Psoas muscle (tissue), 8 donors: ENCODE measurements around the gene LGR4. TPM values are rescaled to one million over a fixed set of nuclear protein-coding genes. Genes with fewer than 3 reads are reported as not detected.

Experiments used
- ATAC-seq, 4 donors: fragments of 200-7000 bp; cut with Tn5 transposase; one replicate each; pipeline ENCODE4 v1.9.1; 2020; ENCODE audit warnings: moderate library complexity in 3 of 4, mild to moderate bottlenecking in 2 of 4
- DNase-seq, 2 donors: peaks; one replicate each; pipeline ENCODE4 v3.0.0-alpha.2; 2020
- H3K27ac ChIP-seq: fragments of 200-600 bp; one replicate; pipeline ENCODE4 v1.8.0; 2022
- H3K27me3 ChIP-seq, 3 donors: fragments of 200-600 bp in 1 of 3; one replicate each; pipeline versions ENCODE4 v1.6.1 to v1.8.0; 2013 to 2022; ENCODE audit warnings: low read length in 2 of 3, mild to moderate bottlenecking in 2 of 3, moderate library complexity in 1 of 3; ENCODE audit not compliant: insufficient read depth in 3 of 3
- H3K36me3 ChIP-seq, 2 donors: fragments of 200-600 bp in 1 of 2; one replicate each; pipeline versions ENCODE4 v1.6.1 to v1.8.0; 2013 to 2022; ENCODE audit warnings: low read depth in 1 of 2, mild to moderate bottlenecking in 1 of 2, moderate library complexity in 1 of 2; ENCODE audit not compliant: insufficient read depth in 1 of 2
- H3K4me1 ChIP-seq: fragments of 200-600 bp; one replicate; pipeline ENCODE4 v1.8.0; 2022
- H3K4me3 ChIP-seq: fragments of 200-600 bp; one replicate; pipeline ENCODE4 v1.8.0; 2022; ENCODE audit warnings: mild to moderate bottlenecking
- H3K9me3 ChIP-seq: fragments of 200-600 bp; one replicate; pipeline ENCODE4 v1.8.0; 2022
- CTCF ChIP-seq: fragments of 200-600 bp; IDR thresholded peaks from one replicate; pipeline ENCODE4 v1.8.0; 2022; ENCODE audit warnings: antibody characterized with exemption
- WGBS, 3 donors: extraction: QIAGEN DNeasy Blood & Tissue Kit; methylation state at CpG; one replicate each; pipeline versions ENCODE4 v1.1.6 to v1.1.7; 2013; 5-methylcytosine and 5-hydroxymethylcytosine counted together
- intact Hi-C, 2 donors: fragments of 100-400 bp; cut with DNase I; formaldehyde crosslinking; loops; one replicate each; pipeline versions ENCODE4 v1.11.0 to v1.14.2; 2022
- polyA plus RNA-seq, 3 donors: library from polyadenylated mRNA; stranded (reverse); fragments of 200-250 nt; gene quantifications; one replicate each; pipeline ENCODE4 v1.2.3, GENCODE V29; 2013
- total RNA-seq, 4 donors: library from RNA; stranded (reverse); fragmentation: NEBNext Ultra II Directional in 2 of 4; extraction: Animal tissue kit (Norgen Biotek cat#: 25700) in 2 of 4; gene quantifications; one replicate each; pipeline versions ENCODE4 v1.2.1 to v1.2.4, GENCODE V29; 2021 to 2023
- donor health status: healthy with polysubstance abuse.
- donor health status: DM: no; HTN: no; CAD: no; lungs with moderate emphysema.
- donor health status: Bipolar disorder and iron deficiency.
- donor health status: healthy.
- donor health status: DM: yes; HTN: yes; CAD: no.
- donor health status: DM: no; HTN: no; CAD: no.
- donor health status: DM: no; HTN: no; CAD: no.
- donor health status: DM: yes; HTN: yes; CAD: no.

LGR4 gene
- total and polyA plus RNA-seq, 7 donors: 3.9 to 15.2 (median 8.0) TPM

- H3K4me3 ChIP-seq: no peak overlapping the region
- no peak overlapping the region for H3K27ac ChIP-seq
- no peaks in the 10 kb centered on the region for H3K27me3 ChIP-seq
- WGBS, 3 donors: 91 to 100% (median 100%) methylated on average over 1 of the region's 1 CpG
- DNase-seq (no peak), ATAC-seq (no peak)
- no peaks in the 10 kb centered on the region for H3K9me3 ChIP-seq
- no peaks in the 10 kb centered on the region for H3K4me1 ChIP-seq
- H3K36me3 ChIP-seq: peaks cover 0 to 12% of the 10 kb centered on the region in 2 donors
- intact Hi-C loops: no loop called here
- no peak for TF ChIP-seq CTCF
Observed at GRCh38 chr11:27410272-27410671, 62.3 kb downstream of the LGR4 start.

- DNase-seq: no peak
- H3K4me1 ChIP-seq: no peaks in the 10 kb centered on the region
- TF ChIP-seq CTCF: no peak
- intact Hi-C loops: no loop called here
- H3K27me3 ChIP-seq: no peaks in the 10 kb centered on the region
- H3K4me3 ChIP-seq: no peak overlapping the region
- no peaks in the 10 kb centered on the region for H3K9me3 ChIP-seq
- ATAC-seq: no peak
- H3K36me3 ChIP-seq: peaks cover 0 to 12% of the 10 kb centered on the region in 2 donors
- 81 to 91% (median 82%) methylated on average over 2 of the region's 2 CpGs for WGBS, 3 donors
- H3K27ac ChIP-seq: no peak overlapping the region
Observed at GRCh38 chr11:27409742-27410141, 62.8 kb downstream of the LGR4 start.

GRCh38 chr11:27409049-27409448 lies 63.5 kb downstream of the LGR4 start:
- intact Hi-C loops: no loop called here
- ATAC-seq (no peak), DNase-seq (no peak)
- Histone ChIP-seq H3K4me3 (no peak overlapping the region), H3K27ac (no peak overlapping the region), H3K9me3 (no peaks in the 10 kb centered on the region), H3K27me3 (no peaks in the 10 kb centered on the region), H3K36me3 (peaks cover 0 to 12% of the 10 kb centered on the region in 2 donors), H3K4me1 (no peaks in the 10 kb centered on the region)
- no peak for TF ChIP-seq CTCF

- intact Hi-C loops: no loop called here
- WGBS, 3 donors: 72 to 85% (median 81%) methylated on average over 2 of the region's 2 CpGs
- H3K4me1 ChIP-seq: no peaks in the 10 kb centered on the region
- TF ChIP-seq CTCF: no peak
- DNase-seq (no peak), ATAC-seq (no peak)
- H3K4me3 ChIP-seq: no peak overlapping the region
- no peaks in the 10 kb centered on the region for H3K9me3 ChIP-seq
- no peak overlapping the region for H3K27ac ChIP-seq
- H3K27me3 ChIP-seq: no peaks in the 10 kb centered on the region
- H3K36me3 ChIP-seq: peaks cover 0 to 12% of the 10 kb centered on the region in 2 donors
Observed at GRCh38 chr11:27408246-27408800, 64.3 kb downstream of the LGR4 start.
